ENCODE results near the gene LOC101059915. TPM values are rescaled to one million over a fixed set of nuclear protein-coding genes. Genes with fewer than 3 reads are reported as not detected.
"Not testable (repeated sequence)": the region's sequence is repeated elsewhere in the genome, so short reads cannot be mapped to it uniquely, and the experiment has no call there.

The LOC101059915 gene

DNA sequence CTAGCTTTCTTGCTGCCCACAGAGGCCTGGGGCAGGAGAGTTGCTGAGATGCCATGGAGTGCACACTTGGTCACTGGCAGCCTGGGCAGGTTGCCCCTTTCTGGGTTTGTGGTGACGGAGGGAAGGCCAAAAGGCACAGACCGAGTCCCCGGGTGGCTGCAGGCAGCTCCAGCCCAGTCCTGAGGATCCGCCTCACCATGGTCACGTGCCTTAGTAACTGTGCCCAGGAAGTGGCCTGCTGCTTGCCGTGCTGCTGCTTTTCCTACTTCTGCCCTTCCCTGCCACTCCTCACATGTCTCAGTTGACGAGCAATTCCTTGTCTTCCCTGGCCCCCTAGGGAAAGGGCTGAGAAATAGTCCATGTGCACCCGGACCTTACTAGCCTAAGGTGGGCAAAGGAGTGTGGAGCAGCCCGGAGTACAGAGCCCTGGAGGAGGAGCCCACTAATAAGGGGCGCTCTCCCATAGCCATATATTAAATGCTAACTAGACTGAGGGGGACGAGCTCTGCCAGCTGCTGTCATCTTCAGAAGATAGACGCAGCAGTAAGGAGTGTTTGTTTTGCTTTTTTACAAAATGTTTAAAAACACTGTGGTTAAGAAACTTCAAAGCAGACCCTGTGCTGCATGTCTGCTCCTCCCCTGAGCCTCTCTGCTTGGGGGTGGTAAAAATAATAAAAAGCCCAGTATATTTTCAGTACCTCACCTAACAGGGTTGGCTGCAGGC lies 31.1 kb downstream of the LOC101059915 start:
- DNase-seq (ENCODE audit: low spot score); H3K36me3 Mint-ChIP-seq (ENCODE audit: low read depth); H3K4me1 Mint-ChIP-seq (ENCODE audit: low read depth); H3K9me3 Mint-ChIP-seq; H3K27me3 Mint-ChIP-seq (ENCODE audit: insufficient read depth); H3K27ac Mint-ChIP-seq; intact Hi-C loops (cut with micrococcal nuclease); H3K4me3 Mint-ChIP-seq: not testable (repeated sequence)

DNA sequence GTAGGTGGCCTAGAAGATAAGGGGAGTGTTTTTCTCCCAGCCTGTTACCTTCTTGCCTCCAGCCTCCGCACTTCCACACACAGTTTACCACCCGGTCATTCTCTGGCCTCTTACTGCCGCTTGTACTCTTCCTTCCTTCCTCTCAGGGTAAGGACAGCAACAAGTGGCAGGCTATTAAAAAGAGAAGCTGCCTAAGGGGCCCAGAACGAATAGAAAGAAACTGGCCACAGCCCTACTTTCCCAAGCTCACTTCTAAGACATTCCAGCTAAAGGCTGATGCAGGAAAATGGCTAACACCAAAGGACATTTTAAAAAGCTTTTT lies 31.6 kb downstream of the LOC101059915 start:
- H3K27me3 Mint-ChIP-seq (ENCODE audit: insufficient read depth); H3K27ac Mint-ChIP-seq; H3K4me1 Mint-ChIP-seq (ENCODE audit: low read depth); H3K36me3 Mint-ChIP-seq (ENCODE audit: low read depth); intact Hi-C loops (cut with micrococcal nuclease); H3K9me3 Mint-ChIP-seq; H3K4me3 Mint-ChIP-seq; DNase-seq (ENCODE audit: low spot score): not testable (repeated sequence)

DNA sequence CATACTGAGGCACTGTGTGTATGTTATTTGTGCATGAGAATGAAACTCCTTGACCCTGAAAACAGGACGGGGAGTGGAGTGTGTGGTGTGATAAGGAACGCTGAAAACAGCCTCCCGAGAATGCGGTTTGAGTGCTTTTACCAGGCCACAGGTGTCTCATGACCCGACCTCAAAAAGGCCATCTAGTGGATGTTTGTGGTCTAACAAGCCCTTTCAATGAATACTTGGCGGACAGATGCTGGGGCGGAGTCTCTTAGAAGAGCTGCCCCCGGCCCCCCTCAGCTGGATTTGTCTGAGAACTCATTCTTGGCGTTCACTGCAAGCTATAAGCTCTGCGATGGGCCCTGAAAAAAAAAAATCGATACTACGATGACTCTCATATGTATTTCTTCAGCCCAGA lies 35.5 kb downstream of the LOC101059915 start:
- intact Hi-C loops (cut with micrococcal nuclease); H3K9me3 Mint-ChIP-seq; H3K27me3 Mint-ChIP-seq (ENCODE audit: insufficient read depth); H3K4me1 Mint-ChIP-seq (ENCODE audit: low read depth); H3K4me3 Mint-ChIP-seq; H3K36me3 Mint-ChIP-seq (ENCODE audit: low read depth); DNase-seq (ENCODE audit: low spot score); H3K27ac Mint-ChIP-seq: not testable (repeated sequence)

DNA sequence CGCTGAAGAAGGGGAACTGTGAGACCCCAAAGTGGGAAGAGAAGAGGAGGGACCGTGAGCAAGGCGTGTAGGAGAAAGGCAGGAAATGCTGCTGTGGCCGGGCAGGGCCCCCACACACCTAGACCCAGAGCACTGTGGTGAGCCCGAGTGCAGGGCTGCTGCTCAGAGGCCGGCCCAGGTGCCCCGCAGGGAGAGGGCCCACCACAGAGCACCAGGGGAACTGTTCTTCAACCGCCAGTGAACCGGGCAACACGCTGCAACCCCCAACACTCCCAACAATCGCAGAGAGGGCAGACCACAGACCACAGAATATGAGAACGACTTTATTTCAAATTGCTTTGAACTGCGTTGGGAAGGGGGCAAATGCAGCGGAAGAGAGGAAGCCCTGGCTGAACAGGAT lies 46.7 kb downstream of the LOC101059915 start:
- H3K4me1 Mint-ChIP-seq (ENCODE audit: low read depth); H3K9me3 Mint-ChIP-seq; DNase-seq (ENCODE audit: low spot score); intact Hi-C loops (cut with micrococcal nuclease); H3K27ac Mint-ChIP-seq; H3K36me3 Mint-ChIP-seq (ENCODE audit: low read depth); H3K27me3 Mint-ChIP-seq (ENCODE audit: insufficient read depth); H3K4me3 Mint-ChIP-seq: not testable (repeated sequence)

DNA sequence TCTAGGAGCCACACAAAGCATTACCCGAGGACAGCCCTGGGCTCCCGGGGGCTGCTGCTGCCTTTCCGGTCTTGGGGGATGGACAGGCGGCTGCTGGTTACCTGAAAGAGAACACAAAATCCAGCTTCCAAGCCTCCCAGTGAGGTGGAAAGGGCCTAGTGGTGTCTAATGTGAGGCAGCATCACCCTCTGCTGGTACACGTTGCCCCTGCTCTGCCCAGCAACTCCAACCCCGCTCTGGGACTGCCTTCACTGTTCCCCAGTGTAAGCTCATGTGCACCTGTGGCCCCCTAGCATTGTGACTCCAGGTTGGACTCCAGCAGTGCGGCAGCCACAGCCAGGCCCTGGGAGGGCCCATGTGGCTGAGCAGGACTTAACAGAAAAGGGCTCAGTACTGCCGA lies 48.2 kb downstream of the LOC101059915 start:
- H3K36me3 Mint-ChIP-seq (ENCODE audit: low read depth); intact Hi-C loops (cut with micrococcal nuclease); H3K27me3 Mint-ChIP-seq (ENCODE audit: insufficient read depth); H3K4me3 Mint-ChIP-seq; DNase-seq (ENCODE audit: low spot score); H3K4me1 Mint-ChIP-seq (ENCODE audit: low read depth); H3K9me3 Mint-ChIP-seq; H3K27ac Mint-ChIP-seq: not testable (repeated sequence)

DNA sequence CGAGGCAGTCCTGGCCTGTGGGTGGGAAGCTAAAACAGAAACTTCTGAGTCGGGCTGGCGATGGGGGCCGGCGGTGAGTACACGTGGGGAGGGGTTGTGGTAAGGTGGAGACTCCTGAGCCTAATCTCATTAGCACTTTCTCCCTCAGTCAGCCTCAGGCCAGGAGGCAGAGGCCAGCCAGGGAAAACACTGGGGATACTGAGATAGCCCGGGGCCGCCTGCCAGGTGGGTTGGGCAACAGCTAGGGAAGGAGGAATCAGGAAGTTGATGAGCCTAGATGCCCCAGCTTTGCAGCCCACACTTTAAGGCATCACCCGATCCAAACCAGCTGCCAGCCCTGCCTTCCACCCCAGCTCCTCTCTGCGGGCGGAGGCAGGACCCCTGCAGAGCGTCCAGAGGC lies 49.0 kb downstream of the LOC101059915 start:
- H3K27me3 Mint-ChIP-seq (ENCODE audit: insufficient read depth); H3K4me1 Mint-ChIP-seq (ENCODE audit: low read depth); H3K4me3 Mint-ChIP-seq; H3K36me3 Mint-ChIP-seq (ENCODE audit: low read depth); DNase-seq (ENCODE audit: low spot score); H3K9me3 Mint-ChIP-seq; intact Hi-C loops (cut with micrococcal nuclease); H3K27ac Mint-ChIP-seq: not testable (repeated sequence)

DNA sequence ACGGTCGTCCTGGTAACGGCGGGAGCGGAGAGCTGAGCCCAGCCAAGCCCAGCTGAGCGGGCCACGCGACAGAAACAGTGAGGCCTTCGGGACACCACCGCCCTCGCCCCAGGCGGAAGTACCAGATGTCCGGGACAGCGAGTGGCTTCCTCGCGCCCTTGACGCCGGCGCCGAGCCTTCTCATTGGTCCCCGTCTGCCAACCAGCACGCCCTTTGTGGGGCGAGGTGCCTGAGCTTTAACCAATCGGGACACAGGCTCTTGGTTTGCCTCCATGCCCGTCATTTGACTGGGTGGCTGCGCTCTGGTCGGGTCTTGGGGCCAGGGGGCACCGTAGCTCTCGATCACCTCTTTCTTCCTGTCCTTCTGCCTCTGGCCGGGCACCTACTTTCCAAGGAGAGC lies 50.8 kb downstream of the LOC101059915 start, which contains the start of gene CXorf49:
CXorf49 (minus strand) TSS at position 101 of the 400 bp plus-strand sequence. CDS start 134 bp downstream, outside the sequence.
- H3K36me3 Mint-ChIP-seq (ENCODE audit: low read depth); H3K27me3 Mint-ChIP-seq (ENCODE audit: insufficient read depth); H3K4me3 Mint-ChIP-seq; DNase-seq (ENCODE audit: low spot score); H3K27ac Mint-ChIP-seq; H3K4me1 Mint-ChIP-seq (ENCODE audit: low read depth); H3K9me3 Mint-ChIP-seq; intact Hi-C loops (cut with micrococcal nuclease): not testable (repeated sequence)

DNA sequence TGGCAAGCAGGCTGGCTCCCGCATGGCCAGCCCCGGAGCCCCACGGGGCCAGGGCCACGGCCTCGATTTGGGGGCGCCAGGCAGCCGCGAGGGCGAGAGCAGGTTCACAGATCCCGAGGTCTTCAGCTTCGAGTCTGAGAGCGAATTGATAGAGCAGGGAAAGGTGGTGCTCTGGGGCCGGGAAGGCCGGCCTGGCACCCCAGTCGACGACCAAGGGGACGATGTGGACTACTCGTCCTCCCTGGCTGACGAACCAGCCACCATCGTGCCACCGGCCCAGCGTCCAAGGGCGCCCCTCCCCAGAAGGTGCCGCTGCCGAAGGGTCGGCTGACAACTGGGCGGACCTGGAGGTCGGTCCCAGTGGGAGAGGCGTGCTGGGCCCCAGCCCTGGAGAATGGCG lies 51.8 kb downstream of the LOC101059915 start:
- DNase-seq (ENCODE audit: low spot score); H3K36me3 Mint-ChIP-seq (ENCODE audit: low read depth); H3K4me1 Mint-ChIP-seq (ENCODE audit: low read depth); intact Hi-C loops (cut with micrococcal nuclease); H3K4me3 Mint-ChIP-seq; H3K9me3 Mint-ChIP-seq; H3K27me3 Mint-ChIP-seq (ENCODE audit: insufficient read depth); H3K27ac Mint-ChIP-seq: not testable (repeated sequence)

DNA sequence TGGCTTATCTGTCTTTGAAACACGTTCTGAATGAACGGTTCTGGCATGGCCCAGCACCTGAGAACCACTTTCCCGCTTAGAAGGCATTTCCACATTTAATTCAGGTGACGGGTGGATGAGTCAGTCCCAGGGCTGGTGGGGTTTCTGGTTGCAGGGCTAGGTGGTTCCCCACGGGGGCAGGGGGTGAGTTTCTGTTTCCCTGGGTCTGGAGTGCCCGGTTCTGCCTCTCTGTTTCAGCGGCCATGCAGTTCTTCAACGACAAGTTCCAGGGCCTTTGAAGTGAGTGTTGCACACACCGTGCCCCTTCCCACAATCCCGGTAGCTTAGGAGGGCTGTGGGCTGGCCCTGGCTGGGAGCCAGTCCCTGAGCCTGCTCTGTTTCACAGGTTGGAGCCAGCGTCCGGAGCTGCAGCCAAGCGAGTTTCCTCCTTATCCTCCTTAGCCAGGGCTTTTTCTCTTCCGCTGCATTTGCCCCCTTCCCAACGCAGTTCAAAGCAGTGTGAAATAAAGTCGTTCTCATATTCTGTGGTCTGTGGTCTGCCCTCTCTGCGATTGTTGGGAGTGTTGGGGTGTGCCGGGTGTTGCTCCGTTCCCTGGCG lies 53.0 kb downstream of the LOC101059915 start:
- H3K4me3 Mint-ChIP-seq; H3K9me3 Mint-ChIP-seq; intact Hi-C loops (cut with micrococcal nuclease); H3K27me3 Mint-ChIP-seq (ENCODE audit: insufficient read depth); H3K4me1 Mint-ChIP-seq (ENCODE audit: low read depth); DNase-seq (ENCODE audit: low spot score); H3K27ac Mint-ChIP-seq; H3K36me3 Mint-ChIP-seq (ENCODE audit: low read depth): not testable (repeated sequence)

Other genes starting within 250 kb of the LOC101059915 start
- gene OGT, start 134.4 kb upstream of the LOC101059915 start, total RNA-seq: 295 and 305 TPM in 2 replicates
- gene GCNA, start 89.1 kb upstream of the LOC101059915 start, total RNA-seq: 4.3 and 4.8 TPM in 2 replicates
- gene CXCR3, start 49.0 kb upstream of the LOC101059915 start, total RNA-seq: 53.9 and 55.4 TPM in 2 replicates
- gene CXorf49, start 50.7 kb downstream of the LOC101059915 start, total RNA-seq: not detected in 2 replicates
- not detected in 2 replicates for gene CXorf49B, start 95.8 kb downstream of the LOC101059915 start, total RNA-seq
- gene NHSL2, start 243.3 kb downstream of the LOC101059915 start, total RNA-seq: 0.10 and 0.36 TPM in 2 replicates